ENCODE data around the gene LDLRAD4. TPM values are rescaled to one million over a fixed set of nuclear protein-coding genes. Genes with fewer than 3 reads are reported as not detected.

The LDLRAD4 gene
- total RNA-seq, 1 donor from 2014 or later = 20.4 TPM

- no peaks in the 10 kb centered on the region for H3K4me1 Mint-ChIP-seq (ENCODE audit: unreplicated experiment)
- no peaks in the 10 kb centered on the region for H3K27me3 Mint-ChIP-seq (ENCODE audit: unreplicated experiment)
- TF ChIP-seq CTCF (IDR thresholded peaks at IDR 0.05) = no peak
- peaks cover 13% of the 10 kb centered on the region for H3K9me3 Mint-ChIP-seq (ENCODE audit: unreplicated experiment)
- no peak overlapping the region for H3K4me3 Mint-ChIP-seq (ENCODE audit: unreplicated experiment)
- H3K27ac Mint-ChIP-seq (ENCODE audit: unreplicated experiment) = no peak overlapping the region
- no peaks in the 10 kb centered on the region for H3K36me3 Mint-ChIP-seq (ENCODE audit: unreplicated experiment)
- no peak for DNase-seq (ENCODE audit: extremely low spot score, unreplicated experiment)
Measured at GRCh38 chr18:13410471-13410870, 191.9 kb downstream of the LDLRAD4 start.

DNA sequence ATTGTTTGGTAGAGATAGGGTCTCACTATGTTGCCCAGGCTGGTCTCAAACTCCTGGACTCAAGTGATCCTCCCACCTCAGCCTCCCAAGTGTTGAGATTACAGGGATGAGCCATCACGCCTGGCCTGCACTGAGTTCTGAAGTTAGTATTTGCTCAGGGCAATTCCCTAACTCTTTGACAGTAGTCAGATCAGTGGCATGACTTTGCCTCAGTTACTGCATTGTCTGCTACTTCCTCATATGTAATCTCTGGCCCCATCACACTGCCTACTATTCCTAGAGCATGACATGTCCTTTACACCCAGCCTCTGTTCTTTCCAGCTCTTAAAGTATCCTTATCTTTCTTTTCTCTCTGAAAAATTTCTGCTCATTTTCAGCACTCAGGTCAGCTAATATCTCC, 193.5 kb downstream of the LDLRAD4 start:
- TF ChIP-seq CTCF (IDR thresholded peaks at IDR 0.05) = no peak
- Mint-ChIP-seq H3K27ac (ENCODE audit: unreplicated experiment) (no peak overlapping the region), H3K4me1 (ENCODE audit: unreplicated experiment) (no peaks in the 10 kb centered on the region), H3K4me3 (ENCODE audit: unreplicated experiment) (no peak overlapping the region), H3K9me3 (ENCODE audit: unreplicated experiment) (peaks cover 13% of the 10 kb centered on the region), H3K36me3 (ENCODE audit: unreplicated experiment) (no peaks in the 10 kb centered on the region), H3K27me3 (ENCODE audit: unreplicated experiment) (no peaks in the 10 kb centered on the region)
- DNase-seq (ENCODE audit: extremely low spot score, unreplicated experiment) = no peak

DNA sequence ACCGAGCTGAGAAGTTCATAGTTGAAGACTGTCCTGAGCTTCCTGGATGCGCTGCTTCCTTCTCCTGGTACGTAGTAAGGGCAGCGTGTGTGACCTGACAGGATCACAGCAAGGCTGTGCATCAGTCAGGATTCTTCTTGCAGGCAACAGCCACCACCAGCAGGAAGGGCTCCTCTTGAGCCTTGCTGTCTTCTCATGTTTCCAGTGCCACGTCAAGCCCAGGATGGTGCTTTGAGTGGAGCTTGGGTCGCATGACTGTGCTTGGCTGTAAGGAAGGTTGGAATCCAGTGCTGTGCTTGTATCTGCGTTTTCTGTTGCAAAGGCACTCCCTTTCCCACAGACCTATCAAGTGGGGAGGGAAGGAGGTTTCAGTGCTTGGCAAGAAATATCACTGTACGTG, 194.3 kb downstream of the LDLRAD4 start:
- peaks cover 13% of the 10 kb centered on the region for H3K9me3 Mint-ChIP-seq (ENCODE audit: unreplicated experiment)
- no peaks in the 10 kb centered on the region for H3K36me3 Mint-ChIP-seq (ENCODE audit: unreplicated experiment)
- no peak for DNase-seq (ENCODE audit: extremely low spot score, unreplicated experiment)
- no peaks in the 10 kb centered on the region for H3K4me1 Mint-ChIP-seq (ENCODE audit: unreplicated experiment)
- no peak for TF ChIP-seq CTCF (IDR thresholded peaks at IDR 0.05)
- H3K4me3 Mint-ChIP-seq (ENCODE audit: unreplicated experiment) = no peak overlapping the region
- no peak overlapping the region for H3K27ac Mint-ChIP-seq (ENCODE audit: unreplicated experiment)
- no peaks in the 10 kb centered on the region for H3K27me3 Mint-ChIP-seq (ENCODE audit: unreplicated experiment)

GRCh38 chr18:13414102-13414501, 195.5 kb downstream of the LDLRAD4 start:
- H3K4me1 Mint-ChIP-seq (ENCODE audit: unreplicated experiment) = peaks cover 1% of the 10 kb centered on the region
- H3K4me3 Mint-ChIP-seq (ENCODE audit: unreplicated experiment) = no peak overlapping the region
- no peaks in the 10 kb centered on the region for H3K27me3 Mint-ChIP-seq (ENCODE audit: unreplicated experiment)
- no peak for DNase-seq (ENCODE audit: extremely low spot score, unreplicated experiment)
- H3K27ac Mint-ChIP-seq (ENCODE audit: unreplicated experiment) = no peak overlapping the region
- no peaks in the 10 kb centered on the region for H3K36me3 Mint-ChIP-seq (ENCODE audit: unreplicated experiment)
- H3K9me3 Mint-ChIP-seq (ENCODE audit: unreplicated experiment) = peaks cover 13% of the 10 kb centered on the region
- no peak for TF ChIP-seq CTCF (IDR thresholded peaks at IDR 0.05)

DNA sequence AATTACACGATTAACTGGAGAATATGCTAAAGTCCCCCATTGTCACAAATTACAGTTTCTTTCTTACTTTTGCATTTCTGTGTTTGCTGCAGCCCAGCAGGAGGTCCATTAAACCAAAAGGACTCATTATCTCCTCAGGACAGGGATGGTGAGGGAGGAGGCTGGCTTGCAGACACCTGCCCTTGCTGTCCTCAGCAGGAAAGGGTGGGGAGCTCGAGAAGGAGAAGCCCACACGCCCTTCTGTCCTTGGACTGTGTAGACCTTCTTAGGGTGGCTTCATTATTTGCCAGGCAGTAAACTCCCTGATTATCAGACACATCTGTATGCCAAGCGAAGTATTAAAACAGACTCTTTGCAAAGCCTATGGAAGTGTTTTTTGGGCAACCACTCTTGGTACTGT, 196.0 kb downstream of the LDLRAD4 start:
- peaks cover 1% of the 10 kb centered on the region for H3K4me1 Mint-ChIP-seq (ENCODE audit: unreplicated experiment)
- no peak overlapping the region for H3K27ac Mint-ChIP-seq (ENCODE audit: unreplicated experiment)
- no peaks in the 10 kb centered on the region for H3K36me3 Mint-ChIP-seq (ENCODE audit: unreplicated experiment)
- H3K27me3 Mint-ChIP-seq (ENCODE audit: unreplicated experiment) = no peaks in the 10 kb centered on the region
- TF ChIP-seq CTCF (IDR thresholded peaks at IDR 0.05) = no peak
- no peak overlapping the region for H3K4me3 Mint-ChIP-seq (ENCODE audit: unreplicated experiment)
- peaks cover 13% of the 10 kb centered on the region for H3K9me3 Mint-ChIP-seq (ENCODE audit: unreplicated experiment)
- DNase-seq (ENCODE audit: extremely low spot score, unreplicated experiment) = no peak
